ENCODE data around the gene GPS1.

GRCh38 chr17:82056729-82057621 is 5.3 kb downstream of the GPS1 start:
- no peak for TF ChIP-seq CTCF (IDR thresholded peaks at IDR 0.05; ENCODE audit: poor library complexity)
- no peak for TF ChIP-seq EZH2 (IDR thresholded peaks at IDR 0.05; ENCODE audit: borderline replicate concordance)
